Common myeloid progenitor, CD34-positive (primary cell): ENCODE data around the gene FCRL6.

Source experiments
- CTCF ChIA-PET: fragments of 350-600 bp; sonication (Branson Sonifier 250); formaldehyde crosslinking; loops from one replicate; lab custom pipeline; 2021; ENCODE audit warnings: antibody characterized with exemption; lab: Charles Lee
- POLR2A ChIA-PET: fragments of 350-600 bp; sonication (Branson Sonifier 250); formaldehyde crosslinking; loops from one replicate; lab custom pipeline; 2021; ENCODE audit warnings: antibody characterized with exemption; lab: Charles Lee
- DNase-seq, 3 donors: peaks; one replicate each; pipeline versions ENCODE4 v3.0.0 to v3.0.0-alpha.2; 2013
- H3K27ac ChIP-seq, 2 experiments: 1 replicate in 1 of 2; 2 replicates in 1 of 2; pipeline ENCODE4 v1.7.0; 2013; ENCODE audit warnings: inconsistent platforms in 2 of 2, low read length in 2 of 2, mild to moderate bottlenecking in 2 of 2, low read depth in 1 of 2, moderate library complexity in 1 of 2; ENCODE audit not compliant: severe bottlenecking in 2 of 2, insufficient read depth in 1 of 2, poor library complexity in 1 of 2
- H3K27me3 ChIP-seq, 5 experiments: replicated peaks in 2 of 5; 1 replicate in 3 of 5; 2 replicates in 2 of 5; pipeline versions ENCODE4 v1.6.1 to v1.7.0; 2013; ENCODE audit warnings: low read length in 4 of 5, mild to moderate bottlenecking in 2 of 5, moderate library complexity in 2 of 5, inconsistent platforms in 1 of 5; ENCODE audit not compliant: insufficient read depth in 5 of 5, control insufficient read depth in 4 of 5
- H3K36me3 ChIP-seq, 4 experiments: 1 replicate in 2 of 4; 2 replicates in 2 of 4; pipeline versions ENCODE4 v1.6.1 to v1.7.0; 2013; ENCODE audit warnings: low read length in 3 of 4, control low read depth in 1 of 4, mild to moderate bottlenecking in 1 of 4; ENCODE audit not compliant: control insufficient read depth in 4 of 4, insufficient read depth in 4 of 4
- H3K4me1 ChIP-seq, 4 experiments: 1 replicate in 3 of 4; 2 replicates in 1 of 4; pipeline versions ENCODE4 v1.6.1 to v1.7.1; 2013; ENCODE audit warnings: low read length in 3 of 4, mild to moderate bottlenecking in 3 of 4, control low read depth in 1 of 4, inconsistent platforms in 1 of 4, moderate library complexity in 1 of 4; ENCODE audit not compliant: control insufficient read depth in 4 of 4, insufficient read depth in 4 of 4; ENCODE audit errors: control extremely low read depth in 1 of 4
- H3K4me3 ChIP-seq, 7 experiments: 1 replicate in 4 of 7; 2 replicates in 3 of 7; pipeline versions ENCODE4 v1.5.1 to v1.7.0; 2013; ENCODE audit warnings: mild to moderate bottlenecking in 7 of 7, low read length in 6 of 7, moderate library complexity in 6 of 7, inconsistent platforms in 2 of 7, low read depth in 2 of 7, control low read depth in 1 of 7; ENCODE audit not compliant: insufficient read depth in 4 of 7, control insufficient read depth in 1 of 7; ENCODE audit errors: extremely low read depth in 1 of 7
- H3K9me3 ChIP-seq, 5 experiments: 1 replicate in 4 of 5; 2 replicates in 1 of 5; pipeline versions ENCODE4 v1.6.1 to v1.7.1; 2013; ENCODE audit warnings: low read length in 4 of 5, mild to moderate bottlenecking in 2 of 5, inconsistent platforms in 1 of 5, low read depth in 1 of 5, moderate library complexity in 1 of 5; ENCODE audit not compliant: control insufficient read depth in 4 of 5, insufficient read depth in 2 of 5; ENCODE audit errors: control extremely low read depth in 1 of 5
- WGBS: methylation state at CpG from one replicate; pipeline ENCODE4 v1.1.5; 2013; ENCODE audit not compliant: insufficient coverage; 5-methylcytosine and 5-hydroxymethylcytosine counted together

Gene FCRL6

DNA sequence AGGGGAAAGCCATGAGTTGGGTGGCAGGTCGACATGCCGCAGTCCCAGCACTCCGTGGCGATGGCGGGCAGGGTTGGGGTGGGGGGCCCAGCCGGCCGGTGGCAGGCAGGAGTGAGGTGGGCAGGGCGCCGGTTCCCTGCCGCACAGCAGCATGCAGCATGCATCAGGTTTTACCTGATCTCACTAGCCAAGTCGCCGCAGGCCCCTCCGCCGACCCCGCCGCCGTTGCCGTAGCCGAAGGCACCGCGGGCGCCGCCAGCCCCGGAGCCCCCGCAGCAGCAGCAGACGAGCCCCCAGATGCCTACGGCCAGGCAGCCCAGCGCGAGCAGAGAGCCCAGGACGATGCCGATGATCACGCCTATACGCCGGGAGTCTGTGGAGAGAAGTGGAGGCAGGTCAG lies 53.5 kb downstream of the FCRL6 start:
- Histone ChIP-seq H3K9me3 (no peaks in the 10 kb centered on the region), H3K4me1 (peaks cover 2 to 20% (median 14%) of the 10 kb centered on the region in 4 experiments), H3K27me3 (no peaks in the 10 kb centered on the region), H3K27ac (no peak overlapping the region), H3K4me3 (peak overlapping the region in 1 of 7 experiments; percentile 84), H3K36me3 (peaks cover 0 to 3% (median 0%) of the 10 kb centered on the region in 4 experiments)
- ChIA-PET POLR2A (interaction anchor here (0.6 kb wide), 1 partner anchor 17 kb away, joined by 3 read pairs; no protein-coding TSS in a partner anchor), CTCF (interaction anchor here (0.7 to 1.6 kb wide), 6 partner anchors 9 to 58 kb away, joined by 3 to 4 read pairs (median 4); no protein-coding TSS in a partner anchor)
- no peak for DNase-seq
- WGBS: 92% methylated on average over 30 of the region's 34 CpGs

DNA sequence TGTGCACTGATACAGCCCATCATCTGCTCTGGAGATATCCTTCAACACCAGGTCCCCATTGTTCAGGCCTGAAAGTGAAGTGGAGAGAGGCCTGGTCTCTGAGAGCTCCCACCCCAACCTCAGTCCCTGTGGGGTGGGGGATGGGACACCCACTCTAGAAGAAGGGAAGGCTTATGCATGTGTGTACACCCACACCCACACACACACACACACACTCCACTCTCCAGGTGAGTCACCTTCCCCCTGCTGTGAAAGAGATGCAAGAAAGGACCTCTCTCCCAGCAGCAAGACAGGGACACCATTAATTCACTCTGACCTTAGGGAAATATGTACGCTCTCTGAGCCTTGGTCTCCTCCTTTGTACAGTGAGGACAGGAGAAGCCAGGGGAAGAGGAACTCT lies 54.4 kb downstream of the FCRL6 start:
- peaks cover 0 to 3% (median 0%) of the 10 kb centered on the region in 4 experiments for H3K36me3 ChIP-seq
- no peak for DNase-seq
- H3K27me3 ChIP-seq: peaks cover 0 to 3% (median 0%) of the 10 kb centered on the region in 5 experiments
- POLR2A ChIA-PET: interaction anchor here (0.7 kb wide), 1 partner anchor 827 kb away, joined by 3 read pairs; no protein-coding TSS in a partner anchor
- no peaks in the 10 kb centered on the region for H3K9me3 ChIP-seq
- no CpG with 5 or more reads among the region's 1 CpG for WGBS
- peaks cover 2 to 20% (median 14%) of the 10 kb centered on the region in 4 experiments for H3K4me1 ChIP-seq
- no peak overlapping the region for H3K27ac ChIP-seq
- CTCF ChIA-PET: interaction anchor here (1.3 to 2.1 kb wide), 3 partner anchors 15 to 36 kb away, joined by 3 to 10 read pairs (median 5); no protein-coding TSS in a partner anchor
- no peak overlapping the region for H3K4me3 ChIP-seq

DNA sequence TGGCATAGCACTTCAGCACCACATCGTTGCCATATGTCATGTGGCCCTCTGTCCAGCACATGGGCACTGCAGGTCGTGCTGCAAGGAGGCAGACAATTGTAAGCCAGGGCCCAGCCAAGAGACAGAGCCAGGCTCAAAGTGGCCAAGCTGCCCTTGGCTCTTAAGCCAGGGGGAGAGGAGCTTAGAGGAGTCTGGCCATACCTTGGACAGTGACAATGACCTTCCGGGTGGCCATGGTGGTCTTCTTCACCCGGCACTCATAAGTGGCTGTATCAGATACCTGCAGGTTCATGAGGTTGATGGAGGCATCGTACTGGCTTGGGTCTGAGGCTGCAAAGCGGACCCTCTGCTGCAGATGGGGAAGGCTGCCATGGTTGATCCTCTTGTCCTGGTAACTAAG lies 55.7 kb downstream of the FCRL6 start:
- Histone ChIP-seq H3K4me3 (no peak overlapping the region), H3K36me3 (peaks cover 0 to 3% (median 0%) of the 10 kb centered on the region in 4 experiments), H3K4me1 (peaks cover 2 to 20% (median 14%) of the 10 kb centered on the region in 4 experiments), H3K27ac (no peak overlapping the region), H3K27me3 (peaks cover 0 to 3% (median 0%) of the 10 kb centered on the region in 5 experiments), H3K9me3 (no peaks in the 10 kb centered on the region)
- no peak for DNase-seq
- 94% methylated on average over 4 of the region's 6 CpGs for WGBS
- ChIA-PET POLR2A (no interaction called here), CTCF (interaction anchor here (1.2 to 2.1 kb wide), 4 partner anchors 8 to 62 kb away, joined by 3 to 10 read pairs (median 4); no protein-coding TSS in a partner anchor)

DNA sequence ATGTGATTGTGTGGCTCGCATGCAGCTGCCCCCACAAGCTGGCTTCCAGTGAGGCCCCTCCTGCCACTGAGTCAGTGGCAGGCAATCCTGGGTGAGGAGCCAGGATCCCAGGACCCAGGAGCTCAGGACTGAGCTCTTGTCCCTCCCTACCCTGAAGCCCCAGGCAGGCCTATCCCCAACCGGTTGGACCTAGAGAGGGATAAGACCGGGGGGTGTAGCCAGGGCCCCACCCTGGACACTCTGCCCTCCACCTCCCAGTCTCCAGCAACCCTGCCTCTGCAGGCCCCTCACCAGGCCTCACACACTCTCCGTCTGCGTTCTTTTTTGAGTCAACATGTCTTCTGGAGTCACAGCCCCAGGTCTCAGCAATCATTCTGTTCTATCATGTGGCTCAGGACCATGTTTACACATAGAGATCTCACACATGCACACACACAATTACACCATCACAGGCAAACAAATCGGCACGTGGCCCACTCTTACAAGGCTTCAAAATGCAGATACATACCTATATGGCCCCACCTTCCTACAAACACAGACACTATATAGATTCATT lies 57.7 kb downstream of the FCRL6 start:
- WGBS: 96% methylated on average over 6 of the region's 7 CpGs
- Histone ChIP-seq H3K9me3 (no peaks in the 10 kb centered on the region), H3K36me3 (peaks cover 0 to 3% (median 0%) of the 10 kb centered on the region in 4 experiments), H3K4me3 (no peak overlapping the region), H3K27ac (no peak overlapping the region), H3K27me3 (peaks cover 0 to 3% (median 0%) of the 10 kb centered on the region in 5 experiments), H3K4me1 (peaks cover 2 to 6% (median 5%) of the 10 kb centered on the region in 4 experiments)
- POLR2A ChIA-PET: no interaction called here
- CTCF ChIA-PET: interaction anchor here (1.0 to 1.6 kb wide), 4 partner anchors 27 to 81 kb away, joined by 3 to 5 read pairs (median 4); no protein-coding TSS in a partner anchor
- DNase-seq: no peak

DNA sequence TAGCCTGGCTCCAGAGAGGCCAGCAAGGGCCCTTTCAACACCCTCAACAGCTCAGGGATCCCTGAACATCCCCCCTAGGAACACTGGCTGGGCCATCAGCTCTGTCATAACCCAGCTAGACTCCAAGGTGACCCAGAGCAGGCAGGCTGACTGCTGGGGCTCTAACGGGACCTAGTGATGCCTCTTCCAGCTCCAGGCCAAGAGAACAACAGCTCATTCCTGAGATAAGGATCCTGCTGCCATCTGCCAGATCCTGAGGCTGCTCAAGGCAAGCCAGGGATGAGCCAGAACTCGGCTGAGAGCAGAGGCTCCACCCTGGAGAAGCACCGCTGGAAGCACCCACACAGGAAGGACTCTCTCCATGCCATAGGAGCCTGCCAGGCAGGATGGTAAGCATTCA lies 58.3 kb downstream of the FCRL6 start:
- POLR2A ChIA-PET: no interaction called here
- CTCF ChIA-PET: interaction anchor here (1.2 to 1.6 kb wide), 2 partner anchors 27 to 33 kb away, joined by 3 to 5 read pairs; no protein-coding TSS in a partner anchor
- peaks cover 0 to under 1% (median 0%) of the 10 kb centered on the region in 4 experiments for H3K4me1 ChIP-seq
- H3K27me3 ChIP-seq: peaks cover 0 to 3% (median 0%) of the 10 kb centered on the region in 5 experiments
- peaks cover 0 to 3% (median 0%) of the 10 kb centered on the region in 4 experiments for H3K36me3 ChIP-seq
- H3K27ac ChIP-seq: no peak overlapping the region
- WGBS: 95% methylated on average over 3 of the region's 3 CpGs
- DNase-seq: no peak
- no peak overlapping the region for H3K4me3 ChIP-seq
- H3K9me3 ChIP-seq: no peaks in the 10 kb centered on the region

DNA sequence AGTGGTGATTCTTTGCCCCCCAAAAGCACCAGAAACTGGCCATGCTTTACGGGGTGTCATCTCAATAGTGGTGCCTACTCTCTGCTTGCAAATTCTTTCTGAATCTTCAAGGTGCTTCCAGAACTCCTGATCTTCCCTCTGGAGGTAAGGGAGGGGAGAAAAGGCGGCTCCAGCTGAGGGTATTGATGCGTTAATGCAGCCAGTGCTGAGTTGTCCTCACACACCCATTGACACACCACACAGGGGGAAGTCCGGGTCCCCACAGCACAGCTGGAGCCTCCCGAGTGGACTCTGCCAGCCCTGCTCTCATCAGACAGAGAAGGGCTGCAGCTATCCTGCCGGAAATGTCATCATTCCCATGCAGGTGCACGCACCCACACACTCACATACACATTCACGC lies 59.1 kb downstream of the FCRL6 start:
- H3K4me3 ChIP-seq: no peak overlapping the region
- no peaks in the 10 kb centered on the region for H3K4me1 ChIP-seq
- CTCF ChIA-PET: interaction anchor here (1.3 kb wide), 1 partner anchor 26 kb away, joined by 4 read pairs; no protein-coding TSS in a partner anchor
- H3K36me3 ChIP-seq: peaks cover 0 to 3% (median 0%) of the 10 kb centered on the region in 4 experiments
- no peak for DNase-seq
- H3K27ac ChIP-seq: no peak overlapping the region
- H3K27me3 ChIP-seq: peaks cover 0 to 3% (median 0%) of the 10 kb centered on the region in 5 experiments
- POLR2A ChIA-PET: no interaction called here
- no peaks in the 10 kb centered on the region for H3K9me3 ChIP-seq
- WGBS: 89% methylated on average over 4 of the region's 8 CpGs

DNA sequence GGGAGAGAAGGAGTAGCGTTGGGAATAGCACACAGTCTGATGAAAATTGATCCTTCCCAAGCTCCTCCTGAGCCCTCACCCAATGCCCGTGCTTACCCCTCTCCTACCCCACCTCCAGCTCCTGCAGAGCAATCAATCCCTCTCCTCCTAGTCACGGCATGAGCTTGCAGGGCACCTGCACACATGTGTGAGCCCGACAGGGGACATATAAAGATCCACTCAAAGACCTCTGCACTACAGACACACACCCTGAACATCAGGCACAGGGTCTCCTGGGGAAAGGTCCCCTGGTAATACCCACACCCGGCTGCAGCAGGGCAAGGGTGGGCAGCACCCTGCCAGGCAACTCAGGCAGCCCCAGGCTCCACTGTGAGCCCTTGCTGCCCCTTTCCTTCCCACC lies 59.9 kb downstream of the FCRL6 start:
- H3K36me3 ChIP-seq: peaks cover 0 to 3% (median 0%) of the 10 kb centered on the region in 4 experiments
- no peaks in the 10 kb centered on the region for H3K4me1 ChIP-seq
- H3K27ac ChIP-seq: no peak overlapping the region
- ChIA-PET POLR2A (no interaction called here), CTCF (interaction anchor here (1.0 to 1.3 kb wide), 4 partner anchors 25 to 32 kb away, joined by 3 to 4 read pairs (median 4); no protein-coding TSS in a partner anchor)
- no peak overlapping the region for H3K4me3 ChIP-seq
- no peak for DNase-seq
- peaks cover 0 to 3% (median 0%) of the 10 kb centered on the region in 5 experiments for H3K27me3 ChIP-seq
- no peaks in the 10 kb centered on the region for H3K9me3 ChIP-seq
- WGBS: 100% methylated on average over 3 of the region's 5 CpGs
